ENCODE measurements around the gene RCCD1.

RCCD1 gene

DNA sequence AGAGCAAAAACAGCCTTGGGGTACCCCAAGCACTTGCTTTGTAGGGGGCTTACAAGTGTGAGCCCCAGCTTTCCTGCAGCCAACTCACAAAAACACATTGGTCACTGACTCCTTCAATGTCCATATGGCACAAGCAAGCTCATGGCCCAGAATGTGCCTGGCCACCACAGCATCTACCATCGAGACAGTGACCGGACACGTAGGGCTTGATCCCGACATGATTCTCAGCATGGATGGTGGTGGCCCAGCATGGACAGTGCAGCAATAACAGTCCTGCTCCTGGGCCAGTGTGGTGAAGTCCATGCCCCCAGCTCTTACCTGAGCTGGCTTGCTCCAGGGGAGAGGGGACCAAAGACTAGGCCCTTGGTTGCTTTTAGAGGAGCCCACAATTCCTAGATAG lies 13.6 kb upstream of the RCCD1 start:
- no peak overlapping the region for H2AFZ ChIP-seq (ENCODE audit: low read length)
- no peak overlapping the region for H2BK120ac ChIP-seq (ENCODE audit: low read depth, low read length)
- no peaks in the 10 kb centered on the region for H3K9me3 ChIP-seq (replicated peaks in 1 of 2; ENCODE audit: control insufficient read depth in 2 of 2, insufficient read depth in 1 of 2, low read depth in 1 of 2, low read length in 2 of 2)
- peak overlapping the region in 1 of 2 donors; percentile 26 for H3K4me3 ChIP-seq (ENCODE audit: low read length in 2 of 2)
- H3K27me3 ChIP-seq (ENCODE audit: control insufficient read depth in 3 of 3, insufficient read depth in 3 of 3, low read depth in 1 of 3, low read length in 3 of 3) = no peaks in the 10 kb centered on the region
- no CpG with 5 or more reads among the region's 4 CpGs for WGBS, 2 donors (ENCODE audit: extremely low coverage in 2 of 2, insufficient read length in 2 of 2, insufficient replicate concordance in 1 of 2)
- H3K9ac ChIP-seq (ENCODE audit: low read depth, low read length, poor library complexity) = no peak overlapping the region
- no peak for DNase-seq (ENCODE audit: low spot score)
- no peak overlapping the region for H3K4me2 ChIP-seq (ENCODE audit: insufficient read depth, low read length, poor library complexity, severe bottlenecking)
- peaks cover 41 to 87% of the 10 kb centered on the region in 2 donors for H3K36me3 ChIP-seq (replicated peaks in 1 of 2; ENCODE audit: control insufficient read depth in 2 of 2, insufficient read depth in 2 of 2, low read length in 2 of 2)
- no peak overlapping the region for H3K14ac ChIP-seq (ENCODE audit: low read length)
- no peak overlapping the region for H2BK12ac ChIP-seq (ENCODE audit: low read length)
- no peak overlapping the region for H2BK15ac ChIP-seq (ENCODE audit: low read length)
- H3K18ac ChIP-seq (ENCODE audit: low read length) = no peak overlapping the region
- no peak overlapping the region for H3K23ac ChIP-seq (ENCODE audit: low read depth, low read length, poor library complexity)
- no peak overlapping the region for H4K91ac ChIP-seq (ENCODE audit: low read depth, low read length, poor library complexity)
- H4K8ac ChIP-seq (ENCODE audit: low read depth, low read length) = no peak overlapping the region
- no peak overlapping the region for H3K27ac ChIP-seq (replicated peaks; ENCODE audit: low read length)
- no peak overlapping the region for H3K4ac ChIP-seq (ENCODE audit: low read length)
- H2BK5ac ChIP-seq (ENCODE audit: low read length) = no peak overlapping the region
- no peaks in the 10 kb centered on the region for H3K79me1 ChIP-seq (ENCODE audit: low read depth, low read length)
- no peak overlapping the region for H2AK5ac ChIP-seq (ENCODE audit: low read depth, low read length)
- H3K4me1 ChIP-seq (ENCODE audit: control insufficient read depth in 2 of 2, insufficient read depth in 1 of 2, low read depth in 1 of 2, low read length in 2 of 2) = peaks cover 3 to 4% of the 10 kb centered on the region in 2 donors

DNA sequence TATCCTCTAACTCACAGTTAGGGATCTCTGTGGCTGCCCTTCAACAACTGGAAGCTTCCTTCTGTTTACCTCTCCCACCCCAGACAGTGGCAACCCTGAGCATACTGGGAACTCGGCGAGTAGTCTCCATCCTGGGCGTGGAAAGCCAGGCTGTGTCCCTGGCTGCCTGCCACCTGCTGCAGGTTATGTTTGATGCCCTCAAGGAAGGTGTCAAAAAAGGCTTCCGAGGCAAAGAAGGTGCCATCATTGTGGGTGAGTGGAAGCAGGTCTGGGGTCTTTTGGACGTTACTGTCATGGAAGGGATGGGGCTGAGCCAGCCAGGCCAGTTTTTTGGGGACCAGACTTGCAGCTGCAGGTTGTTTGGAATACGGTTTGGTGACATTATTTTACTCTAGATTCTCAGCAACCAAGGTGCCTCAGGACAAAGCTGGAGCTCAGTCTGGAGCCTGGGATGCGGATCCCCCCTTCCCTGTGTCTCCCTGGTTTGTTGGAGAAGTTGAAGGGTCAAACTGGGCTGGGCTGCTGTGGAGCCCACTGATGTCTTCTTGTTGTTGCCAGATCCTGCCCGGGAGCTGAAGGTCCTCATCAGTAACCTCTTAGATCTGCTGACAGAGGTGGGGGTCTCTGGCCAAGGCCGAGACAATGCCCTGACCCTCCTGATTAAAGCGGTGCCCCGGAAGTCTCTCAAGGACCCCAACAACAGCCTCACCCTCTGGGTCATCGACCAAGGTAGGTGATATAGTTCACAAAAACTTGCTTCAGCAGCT lies 12.1 kb upstream of the RCCD1 start:
- Histone ChIP-seq H2BK12ac (ENCODE audit: low read length) (no peak overlapping the region), H4K91ac (ENCODE audit: low read depth, low read length, poor library complexity) (no peak overlapping the region), H3K36me3 (replicated peaks in 1 of 2; ENCODE audit: control insufficient read depth in 2 of 2, insufficient read depth in 2 of 2, low read length in 2 of 2) (peaks cover 53 to 90% of the 10 kb centered on the region in 2 donors), H3K23ac (ENCODE audit: low read depth, low read length, poor library complexity) (no peak overlapping the region), H3K18ac (ENCODE audit: low read length) (no peak overlapping the region), H2BK15ac (ENCODE audit: low read length) (no peak overlapping the region), H3K4me3 (ENCODE audit: low read length in 2 of 2) (no peak overlapping the region), H2AFZ (ENCODE audit: low read length) (no peak overlapping the region), H3K9me3 (replicated peaks in 1 of 2; ENCODE audit: control insufficient read depth in 2 of 2, insufficient read depth in 1 of 2, low read depth in 1 of 2, low read length in 2 of 2) (no peaks in the 10 kb centered on the region), H3K4me2 (ENCODE audit: insufficient read depth, low read length, poor library complexity, severe bottlenecking) (no peak overlapping the region), H3K27me3 (ENCODE audit: control insufficient read depth in 3 of 3, insufficient read depth in 3 of 3, low read depth in 1 of 3, low read length in 3 of 3) (no peaks in the 10 kb centered on the region), H3K9ac (ENCODE audit: low read depth, low read length, poor library complexity) (no peak overlapping the region), H3K4me1 (ENCODE audit: control insufficient read depth in 2 of 2, insufficient read depth in 1 of 2, low read depth in 1 of 2, low read length in 2 of 2) (no peaks in the 10 kb centered on the region), H3K4ac (ENCODE audit: low read length) (no peak overlapping the region), H3K14ac (ENCODE audit: low read length) (no peak overlapping the region), H3K27ac (replicated peaks; ENCODE audit: low read length) (no peak overlapping the region), H2BK5ac (ENCODE audit: low read length) (no peak overlapping the region), H4K8ac (ENCODE audit: low read depth, low read length) (no peak overlapping the region), H2BK120ac (ENCODE audit: low read depth, low read length) (no peak overlapping the region), H3K79me1 (ENCODE audit: low read depth, low read length) (no peaks in the 10 kb centered on the region), H2AK5ac (ENCODE audit: low read depth, low read length) (no peak overlapping the region)
- no CpG with 5 or more reads among the region's 12 CpGs for WGBS, 2 donors (ENCODE audit: extremely low coverage in 2 of 2, insufficient read length in 2 of 2, insufficient replicate concordance in 1 of 2)
- no peak for DNase-seq (ENCODE audit: low spot score)

DNA sequence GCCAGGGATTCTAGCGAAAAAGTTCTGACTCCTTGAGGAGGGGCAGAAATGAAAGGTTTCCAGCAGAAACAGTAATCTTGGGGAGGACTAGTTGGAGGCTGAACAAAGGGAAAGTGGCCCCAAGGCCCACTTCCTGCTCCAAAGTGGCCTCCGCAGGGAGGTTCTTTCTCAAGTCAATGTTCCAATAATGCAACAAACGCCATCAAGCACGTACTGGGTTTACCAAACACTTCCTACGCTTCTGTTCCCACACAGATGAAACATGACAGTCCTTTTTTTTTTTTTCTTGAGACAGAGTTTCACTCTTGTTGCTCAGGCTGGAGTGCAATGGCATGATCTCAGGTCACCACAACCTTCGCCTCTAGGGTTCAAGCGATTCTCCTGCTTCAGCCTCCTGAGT lies 9.6 kb upstream of the RCCD1 start:
- no peak overlapping the region for H3K4me3 ChIP-seq (ENCODE audit: low read length in 2 of 2)
- H3K9ac ChIP-seq (ENCODE audit: low read depth, low read length, poor library complexity) = no peak overlapping the region
- H3K36me3 ChIP-seq (replicated peaks in 1 of 2; ENCODE audit: control insufficient read depth in 2 of 2, insufficient read depth in 2 of 2, low read length in 2 of 2) = peaks cover 60 to 90% of the 10 kb centered on the region in 2 donors
- H3K79me1 ChIP-seq (ENCODE audit: low read depth, low read length) = peaks cover under 1% of the 10 kb centered on the region
- no peak overlapping the region for H2AFZ ChIP-seq (ENCODE audit: low read length)
- H3K23ac ChIP-seq (ENCODE audit: low read depth, low read length, poor library complexity) = no peak overlapping the region
- H3K18ac ChIP-seq (ENCODE audit: low read length) = no peak overlapping the region
- H3K27me3 ChIP-seq (ENCODE audit: control insufficient read depth in 3 of 3, insufficient read depth in 3 of 3, low read depth in 1 of 3, low read length in 3 of 3) = no peaks in the 10 kb centered on the region
- no peak overlapping the region for H3K14ac ChIP-seq (ENCODE audit: low read length)
- H4K91ac ChIP-seq (ENCODE audit: low read depth, low read length, poor library complexity) = no peak overlapping the region
- H2BK120ac ChIP-seq (ENCODE audit: low read depth, low read length) = no peak overlapping the region
- H4K8ac ChIP-seq (ENCODE audit: low read depth, low read length) = no peak overlapping the region
- H2BK5ac ChIP-seq (ENCODE audit: low read length) = no peak overlapping the region
- H2AK5ac ChIP-seq (ENCODE audit: low read depth, low read length) = no peak overlapping the region
- H3K4me1 ChIP-seq (ENCODE audit: control insufficient read depth in 2 of 2, insufficient read depth in 1 of 2, low read depth in 1 of 2, low read length in 2 of 2) = no peaks in the 10 kb centered on the region
- no peaks in the 10 kb centered on the region for H3K9me3 ChIP-seq (replicated peaks in 1 of 2; ENCODE audit: control insufficient read depth in 2 of 2, insufficient read depth in 1 of 2, low read depth in 1 of 2, low read length in 2 of 2)
- no peak for DNase-seq (ENCODE audit: low spot score)
- H3K4me2 ChIP-seq (ENCODE audit: insufficient read depth, low read length, poor library complexity, severe bottlenecking) = no peak overlapping the region
- H3K4ac ChIP-seq (ENCODE audit: low read length) = no peak overlapping the region
- H2BK12ac ChIP-seq (ENCODE audit: low read length) = no peak overlapping the region
- H3K27ac ChIP-seq (replicated peaks; ENCODE audit: low read length) = no peak overlapping the region
- no CpG with 5 or more reads among the region's 7 CpGs for WGBS, 2 donors (ENCODE audit: extremely low coverage in 2 of 2, insufficient read length in 2 of 2, insufficient replicate concordance in 1 of 2)
- no peak overlapping the region for H2BK15ac ChIP-seq (ENCODE audit: low read length)

DNA sequence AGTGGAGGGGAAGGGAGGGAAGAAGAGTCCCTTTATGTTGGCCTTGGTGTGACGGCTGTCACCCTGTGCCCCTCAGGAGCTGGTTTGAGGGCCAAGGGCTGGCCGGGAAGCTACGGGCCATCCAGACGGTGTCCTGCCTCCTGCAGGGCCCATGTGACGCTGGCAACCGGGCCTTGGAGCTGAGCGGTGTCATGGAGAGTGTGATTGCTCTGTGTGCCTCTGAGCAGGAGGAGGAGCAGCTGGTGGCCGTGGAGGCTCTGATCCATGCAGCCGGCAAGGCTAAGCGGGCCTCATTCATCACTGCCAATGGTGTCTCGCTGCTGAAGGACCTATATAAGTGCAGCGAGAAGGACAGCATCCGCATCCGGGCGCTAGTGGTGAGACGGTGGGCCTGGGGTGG lies 8.1 kb upstream of the RCCD1 start:
- H3K18ac ChIP-seq (ENCODE audit: low read length) = no peak overlapping the region
- no peak overlapping the region for H2BK5ac ChIP-seq (ENCODE audit: low read length)
- peak overlapping the region; percentile 17 for H4K8ac ChIP-seq (ENCODE audit: low read depth, low read length)
- H3K4me2 ChIP-seq (ENCODE audit: insufficient read depth, low read length, poor library complexity, severe bottlenecking) = no peak overlapping the region
- H2AK5ac ChIP-seq (ENCODE audit: low read depth, low read length) = no peak overlapping the region
- no peak overlapping the region for H2BK15ac ChIP-seq (ENCODE audit: low read length)
- no peak overlapping the region for H3K14ac ChIP-seq (ENCODE audit: low read length)
- H3K4me1 ChIP-seq (ENCODE audit: control insufficient read depth in 2 of 2, insufficient read depth in 1 of 2, low read depth in 1 of 2, low read length in 2 of 2) = no peaks in the 10 kb centered on the region
- WGBS, 2 donors (ENCODE audit: extremely low coverage in 2 of 2, insufficient read length in 2 of 2, insufficient replicate concordance in 1 of 2) = no CpG with 5 or more reads among the region's 16 CpGs
- no peak overlapping the region for H2BK120ac ChIP-seq (ENCODE audit: low read depth, low read length)
- H3K36me3 ChIP-seq (replicated peaks in 1 of 2; ENCODE audit: control insufficient read depth in 2 of 2, insufficient read depth in 2 of 2, low read length in 2 of 2) = peaks cover 58 to 90% of the 10 kb centered on the region in 2 donors
- peak overlapping the region; percentile 95 for H3K23ac ChIP-seq (ENCODE audit: low read depth, low read length, poor library complexity)
- no peaks in the 10 kb centered on the region for H3K27me3 ChIP-seq (ENCODE audit: control insufficient read depth in 3 of 3, insufficient read depth in 3 of 3, low read depth in 1 of 3, low read length in 3 of 3)
- H3K9me3 ChIP-seq (replicated peaks in 1 of 2; ENCODE audit: control insufficient read depth in 2 of 2, insufficient read depth in 1 of 2, low read depth in 1 of 2, low read length in 2 of 2) = no peaks in the 10 kb centered on the region
- no peak overlapping the region for H2AFZ ChIP-seq (ENCODE audit: low read length)
- H3K9ac ChIP-seq (ENCODE audit: low read depth, low read length, poor library complexity) = peak overlapping the region; percentile 70
- H4K91ac ChIP-seq (ENCODE audit: low read depth, low read length, poor library complexity) = no peak overlapping the region
- no peak for DNase-seq (ENCODE audit: low spot score)
- H3K4me3 ChIP-seq (ENCODE audit: low read length in 2 of 2) = no peak overlapping the region
- no peak overlapping the region for H3K27ac ChIP-seq (replicated peaks; ENCODE audit: low read length)
- peaks cover 1% of the 10 kb centered on the region for H3K79me1 ChIP-seq (ENCODE audit: low read depth, low read length)
- H3K4ac ChIP-seq (ENCODE audit: low read length) = no peak overlapping the region
- H2BK12ac ChIP-seq (ENCODE audit: low read length) = no peak overlapping the region

Measured in neuronal stem cell (in vitro differentiated cells).